ENCODE measurements around the gene LCE1E.

Gene LCE1E

GRCh38 chr1:152747831-152748230 lies 38.2 kb upstream of the LCE1E start (continued):
- TF ChIP-seq, protein P1, sequence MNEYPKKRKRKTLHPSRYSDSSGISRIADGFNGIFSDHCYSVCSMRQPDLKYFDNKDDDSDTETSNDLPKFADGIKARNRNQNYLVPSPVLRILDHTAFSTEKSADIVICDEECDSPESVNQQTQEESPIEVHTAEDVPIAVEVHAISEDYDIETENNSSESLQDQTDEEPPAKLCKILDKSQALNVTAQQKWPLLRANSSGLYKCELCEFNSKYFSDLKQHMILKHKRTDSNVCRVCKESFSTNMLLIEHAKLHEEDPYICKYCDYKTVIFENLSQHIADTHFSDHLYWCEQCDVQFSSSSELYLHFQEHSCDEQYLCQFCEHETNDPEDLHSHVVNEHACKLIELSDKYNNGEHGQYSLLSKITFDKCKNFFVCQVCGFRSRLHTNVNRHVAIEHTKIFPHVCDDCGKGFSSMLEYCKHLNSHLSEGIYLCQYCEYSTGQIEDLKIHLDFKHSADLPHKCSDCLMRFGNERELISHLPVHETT (tag by site-specific recombination; IDR thresholded peaks at IDR 0.05) = no peak
- TF ChIP-seq, protein P2, sequence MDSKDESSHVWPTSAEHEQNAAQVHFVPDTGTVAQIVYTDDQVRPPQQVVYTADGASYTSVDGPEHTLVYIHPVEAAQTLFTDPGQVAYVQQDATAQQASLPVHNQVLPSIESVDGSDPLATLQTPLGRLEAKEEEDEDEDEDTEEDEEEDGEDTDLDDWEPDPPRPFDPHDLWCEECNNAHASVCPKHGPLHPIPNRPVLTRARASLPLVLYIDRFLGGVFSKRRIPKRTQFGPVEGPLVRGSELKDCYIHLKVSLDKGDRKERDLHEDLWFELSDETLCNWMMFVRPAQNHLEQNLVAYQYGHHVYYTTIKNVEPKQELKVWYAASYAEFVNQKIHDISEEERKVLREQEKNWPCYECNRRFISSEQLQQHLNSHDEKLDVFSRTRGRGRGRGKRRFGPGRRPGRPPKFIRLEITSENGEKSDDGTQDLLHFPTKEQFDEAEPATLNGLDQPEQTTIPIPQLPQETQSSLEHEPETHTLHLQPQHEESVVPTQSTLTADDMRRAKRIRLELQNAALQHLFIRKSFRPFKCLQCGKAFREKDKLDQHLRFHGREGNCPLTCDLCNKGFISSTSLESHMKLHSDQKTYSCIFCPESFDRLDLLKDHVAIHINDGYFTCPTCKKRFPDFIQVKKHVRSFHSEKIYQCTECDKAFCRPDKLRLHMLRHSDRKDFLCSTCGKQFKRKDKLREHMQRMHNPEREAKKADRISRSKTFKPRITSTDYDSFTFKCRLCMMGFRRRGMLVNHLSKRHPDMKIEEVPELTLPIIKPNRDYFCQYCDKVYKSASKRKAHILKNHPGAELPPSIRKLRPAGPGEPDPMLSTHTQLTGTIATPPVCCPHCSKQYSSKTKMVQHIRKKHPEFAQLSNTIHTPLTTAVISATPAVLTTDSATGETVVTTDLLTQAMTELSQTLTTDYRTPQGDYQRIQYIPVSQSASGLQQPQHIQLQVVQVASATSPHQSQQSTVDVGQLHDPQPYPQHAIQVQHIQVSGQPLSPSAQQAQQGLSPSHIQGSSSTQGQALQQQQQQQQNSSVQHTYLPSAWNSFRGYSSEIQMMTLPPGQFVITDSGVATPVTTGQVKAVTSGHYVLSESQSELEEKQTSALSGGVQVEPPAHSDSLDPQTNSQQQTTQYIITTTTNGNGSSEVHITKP (tag by site-specific recombination; IDR thresholded peaks at IDR 0.05) = no peak
- TF ChIP-seq ZNF132 (tag by site-specific recombination; IDR thresholded peaks at IDR 0.05; ENCODE audit: borderline replicate concordance) (no peak), ZNF10 (tag by site-specific recombination; IDR thresholded peaks at IDR 0.05) (no peak), ZNF600 (tag by site-specific recombination; IDR thresholded peaks at IDR 0.05) (no peak), PBX3 (CRISPR knock-in tag; IDR thresholded peaks at IDR 0.05) (no peak), BCL11A (tag by site-specific recombination; IDR thresholded peaks at IDR 0.05; ENCODE audit: low read depth) (no peak), ZNF335 (tag by site-specific recombination; conservative IDR thresholded peaks at IDR 0.05) (no peak), ZNF366 (tag by site-specific recombination; conservative IDR thresholded peaks at IDR 0.05) (no peak)
- TF ChIP-seq, protein P3, sequence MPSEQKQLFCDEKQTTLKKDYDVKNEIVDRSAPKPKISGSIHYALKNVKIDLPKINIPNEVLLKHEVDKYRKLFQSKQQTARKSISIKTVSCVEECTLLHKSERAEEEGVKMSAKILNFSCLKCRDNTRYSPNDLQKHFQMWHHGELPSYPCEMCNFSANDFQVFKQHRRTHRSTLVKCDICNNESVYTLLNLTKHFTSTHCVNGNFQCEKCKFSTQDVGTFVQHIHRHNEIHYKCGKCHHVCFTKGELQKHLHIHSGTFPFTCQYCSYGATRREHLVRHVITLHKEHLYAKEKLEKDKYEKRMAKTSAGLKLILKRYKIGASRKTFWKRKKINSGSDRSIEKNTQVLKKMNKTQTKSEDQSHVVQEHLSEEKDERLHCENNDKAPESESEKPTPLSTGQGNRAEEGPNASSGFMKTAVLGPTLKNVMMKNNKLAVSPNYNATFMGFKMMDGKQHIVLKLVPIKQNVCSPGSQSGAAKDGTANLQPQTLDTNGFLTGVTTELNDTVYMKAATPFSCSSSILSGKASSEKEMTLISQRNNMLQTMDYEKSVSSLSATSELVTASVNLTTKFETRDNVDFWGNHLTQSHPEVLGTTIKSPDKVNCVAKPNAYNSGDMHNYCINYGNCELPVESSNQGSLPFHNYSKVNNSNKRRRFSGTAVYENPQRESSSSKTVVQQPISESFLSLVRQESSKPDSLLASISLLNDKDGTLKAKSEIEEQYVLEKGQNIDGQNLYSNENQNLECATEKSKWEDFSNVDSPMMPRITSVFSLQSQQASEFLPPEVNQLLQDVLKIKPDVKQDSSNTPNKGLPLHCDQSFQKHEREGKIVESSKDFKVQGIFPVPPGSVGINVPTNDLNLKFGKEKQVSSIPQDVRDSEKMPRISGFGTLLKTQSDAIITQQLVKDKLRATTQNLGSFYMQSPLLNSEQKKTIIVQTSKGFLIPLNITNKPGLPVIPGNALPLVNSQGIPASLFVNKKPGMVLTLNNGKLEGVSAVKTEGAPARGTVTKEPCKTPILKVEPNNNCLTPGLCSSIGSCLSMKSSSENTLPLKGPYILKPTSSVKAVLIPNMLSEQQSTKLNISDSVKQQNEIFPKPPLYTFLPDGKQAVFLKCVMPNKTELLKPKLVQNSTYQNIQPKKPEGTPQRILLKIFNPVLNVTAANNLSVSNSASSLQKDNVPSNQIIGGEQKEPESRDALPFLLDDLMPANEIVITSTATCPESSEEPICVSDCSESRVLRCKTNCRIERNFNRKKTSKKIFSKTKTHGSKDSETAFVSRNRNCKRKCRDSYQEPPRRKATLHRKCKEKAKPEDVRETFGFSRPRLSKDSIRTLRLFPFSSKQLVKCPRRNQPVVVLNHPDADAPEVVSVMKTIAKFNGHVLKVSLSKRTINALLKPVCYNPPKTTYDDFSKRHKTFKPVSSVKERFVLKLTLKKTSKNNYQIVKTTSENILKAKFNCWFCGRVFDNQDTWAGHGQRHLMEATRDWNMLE (tag by site-specific recombination; conservative IDR thresholded peaks at IDR 0.05; ENCODE audit: low read depth) = no peak

DNA sequence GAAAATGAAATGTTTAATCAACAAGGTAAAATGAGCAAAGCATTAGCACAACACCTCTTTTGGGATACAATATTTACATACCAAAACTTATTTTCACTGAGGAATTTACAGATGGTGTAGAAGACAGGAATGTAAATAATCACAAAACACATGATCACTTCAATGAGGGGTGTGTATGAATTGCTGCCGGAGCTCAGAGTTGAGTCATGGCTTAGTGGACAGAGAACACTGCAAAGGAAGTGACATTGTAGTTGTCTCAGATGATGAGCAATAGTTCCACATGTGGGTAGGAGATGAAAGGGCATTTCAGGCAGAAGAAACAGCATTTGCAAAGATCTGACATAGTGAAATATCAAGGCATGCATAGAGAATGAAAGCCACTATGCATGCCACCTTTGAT lies 33.8 kb upstream of the LCE1E start:
- no peak overlapping the region for H3K4me3 ChIP-seq (ENCODE audit: low read depth, low read length)
- no peaks in the 10 kb centered on the region for H3K4me1 ChIP-seq (ENCODE audit: control insufficient read depth, insufficient read depth, low read length)
- no peaks in the 10 kb centered on the region for H3K9me3 ChIP-seq (ENCODE audit: control insufficient read depth, insufficient read depth, low read depth, low read length)
- H3K27ac ChIP-seq (ENCODE audit: extremely low read depth, low read depth, low read length) = no peak overlapping the region
- no peaks in the 10 kb centered on the region for H3K36me3 ChIP-seq (ENCODE audit: control insufficient read depth in 2 of 2, insufficient read depth in 1 of 2, low read length in 2 of 2)
- ChIA-PET POLR2A (no interaction called here), CTCF (interaction anchor here (0.6 kb wide), 1 partner anchor 16 kb away, joined by 3 read pairs; no protein-coding TSS in a partner anchor)
- TF ChIP-seq ZNF10 (tag by site-specific recombination; IDR thresholded peaks at IDR 0.05) = no peak
- no peak for TF ChIP-seq ZNF394 (tag by site-specific recombination; IDR thresholded peaks at IDR 0.05; ENCODE audit: borderline replicate concordance)
- TF ChIP-seq, protein P4, sequence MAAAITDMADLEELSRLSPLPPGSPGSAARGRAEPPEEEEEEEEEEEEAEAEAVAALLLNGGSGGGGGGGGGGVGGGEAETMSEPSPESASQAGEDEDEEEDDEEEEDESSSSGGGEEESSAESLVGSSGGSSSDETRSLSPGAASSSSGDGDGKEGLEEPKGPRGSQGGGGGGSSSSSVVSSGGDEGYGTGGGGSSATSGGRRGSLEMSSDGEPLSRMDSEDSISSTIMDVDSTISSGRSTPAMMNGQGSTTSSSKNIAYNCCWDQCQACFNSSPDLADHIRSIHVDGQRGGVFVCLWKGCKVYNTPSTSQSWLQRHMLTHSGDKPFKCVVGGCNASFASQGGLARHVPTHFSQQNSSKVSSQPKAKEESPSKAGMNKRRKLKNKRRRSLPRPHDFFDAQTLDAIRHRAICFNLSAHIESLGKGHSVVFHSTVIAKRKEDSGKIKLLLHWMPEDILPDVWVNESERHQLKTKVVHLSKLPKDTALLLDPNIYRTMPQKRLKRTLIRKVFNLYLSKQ (tag by site-specific recombination; IDR thresholded peaks at IDR 0.05; ENCODE audit: borderline replicate concordance) = no peak
